HCT116 (cell line): ENCODE data around the gene ACSL3. TPM values are rescaled to one million over a fixed set of nuclear protein-coding genes. Genes with fewer than 3 reads are reported as not detected.

Source experiments
- ATF3 ChIP-seq: IDR thresholded peaks from 2 replicates; pipeline ENCODE4 v1.6.1; 2012
- CTCF ChIP-seq, 3 experiments: fragments of 200-600 bp in 1 of 3; sonication (generic) in 1 of 3; IDR thresholded peaks in 2 of 3; conservative IDR thresholded peaks in 1 of 3; 2 replicates each; pipeline ENCODE4 v1.5.1; 2012 to 2017; ENCODE audit warnings: low read depth in 2 of 3, low read length in 2 of 3, antibody characterized with exemption in 1 of 3, borderline replicate concordance in 1 of 3, control low read depth in 1 of 3, mild to moderate bottlenecking in 1 of 3, mixed read lengths in 1 of 3, mixed run types in 1 of 3, moderate library complexity in 1 of 3; ENCODE audit not compliant: insufficient read depth in 1 of 3
- RAD21 ChIP-seq: IDR thresholded peaks from 2 replicates; pipeline ENCODE4 v1.6.1; 2012; ENCODE audit warnings: low read depth, mild to moderate bottlenecking
- SRF ChIP-seq: IDR thresholded peaks from 2 replicates; pipeline ENCODE4 v1.6.1; 2012; ENCODE audit warnings: low read depth
- TCF7L2 ChIP-seq: IDR thresholded peaks from 2 replicates; pipeline ENCODE4 v1.7.0; 2011; ENCODE audit warnings: borderline replicate concordance, inconsistent platforms; ENCODE audit not compliant: insufficient read depth, insufficient read length; ENCODE audit errors: extremely low read depth
- ZBTB33 ChIP-seq: IDR thresholded peaks from 2 replicates; pipeline ENCODE4 v1.6.1; 2011; ENCODE audit warnings: mild to moderate bottlenecking, low read length, moderate library complexity; ENCODE audit not compliant: insufficient replicate concordance; ENCODE audit errors: extremely low read depth
- total RNA-seq: library from RNA; stranded (reverse); gene quantifications from one replicate; pipeline ENCODE4 v1.2.1, GENCODE V29; 2021; ENCODE audit not compliant: unreplicated experiment
- TF ChIP-seq, protein P1 (sequence below): IDR thresholded peaks from 2 replicates; pipeline ENCODE4 v1.6.1; 2012

ACSL3 gene
- total RNA-seq, 1 experiment from 2014 or later, result 142 TPM

DNA sequence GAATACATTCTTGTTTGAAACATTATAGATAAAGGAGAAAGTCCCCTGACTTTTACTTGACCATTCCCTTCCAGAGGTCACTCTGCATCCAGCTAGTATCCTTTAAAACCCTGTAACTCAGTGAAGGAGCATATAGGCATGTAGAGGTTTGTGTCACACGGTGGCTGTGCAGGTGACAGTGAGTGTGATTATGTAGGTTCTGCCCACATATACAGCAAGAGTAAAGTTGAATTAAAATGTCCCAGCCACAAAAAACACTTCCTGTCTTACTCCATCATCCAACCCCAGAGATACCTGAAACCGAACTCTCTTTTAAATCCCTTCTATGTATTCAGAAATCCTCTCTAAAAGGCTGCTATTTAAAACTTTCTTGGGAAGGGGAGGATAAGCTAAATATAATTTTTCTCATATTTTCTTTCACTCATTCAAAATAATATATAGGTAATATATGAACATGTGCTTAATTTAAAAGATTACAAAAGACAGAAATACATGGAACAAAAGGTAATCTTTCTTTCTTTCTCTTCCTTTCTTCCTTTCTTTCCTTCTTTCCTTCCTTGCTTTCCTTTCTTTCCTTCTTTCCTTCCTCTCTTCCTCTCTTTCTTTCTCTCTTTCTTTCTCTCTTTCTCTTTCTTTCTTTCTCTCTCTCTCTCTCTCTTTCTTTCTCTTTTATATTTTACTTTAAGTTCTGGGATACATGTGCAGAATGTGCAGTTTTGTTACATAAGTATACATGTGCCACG lies 20.6 kb upstream of the ACSL3 start (continued):
- TF ChIP-seq ZBTB33, result no peak
- no peak for TF ChIP-seq RAD21
- TF ChIP-seq, protein P1, sequence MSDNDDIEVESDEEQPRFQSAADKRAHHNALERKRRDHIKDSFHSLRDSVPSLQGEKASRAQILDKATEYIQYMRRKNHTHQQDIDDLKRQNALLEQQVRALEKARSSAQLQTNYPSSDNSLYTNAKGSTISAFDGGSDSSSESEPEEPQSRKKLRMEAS, result no peak
- no peak for TF ChIP-seq TCF7L2
- no peak for TF ChIP-seq CTCF (IDR thresholded peaks at IDR 0.05 in 2 of 3, conservative IDR thresholded peaks at IDR 0.05 in 1 of 3; ENCODE audit: borderline replicate concordance in 1 of 3, insufficient read depth in 1 of 3, low read depth in 2 of 3, low read length in 2 of 3)
- no peak for TF ChIP-seq ATF3
- no peak for TF ChIP-seq SRF
